H1 (cell line): ENCODE measurements around the gene UNC13C. TPM values are rescaled to one million over a fixed set of nuclear protein-coding genes. Genes with fewer than 3 reads are reported as not detected.

ENCODE experiments used
- EZH2 ChIP-seq: fragments of 200-600 bp; sonication (generic); IDR thresholded peaks from 2 replicates; pipeline ENCODE4 v1.7.1; 2012; ENCODE audit warnings: low read depth, mild to moderate bottlenecking, moderate library complexity, low read length, inconsistent platforms; ENCODE audit not compliant: severe bottlenecking
- SIX5 ChIP-seq: IDR thresholded peaks from 2 replicates; pipeline ENCODE4 v1.6.1; 2011; ENCODE audit warnings: mild to moderate bottlenecking, low read depth, low read length
- polyA plus RNA-seq, 7 experiments: library from polyadenylated mRNA; depleted of rRNA in 3 of 7; stranded (reverse) in 5 of 7; unstranded in 2 of 7; fragments of >200 nt in 5 of 7; fragments of 200-250 nt in 2 of 7; gene quantifications; 1 replicate in 5 of 7; 2 replicates in 1 of 7; 4 replicates in 1 of 7; pipeline versions ENCODE4 v1.2.1 to v1.2.3, GENCODE V29; 2011 to 2013; ENCODE audit warnings: missing spikeins in 2 of 7, mixed read lengths in 2 of 7
- total RNA-seq: library from RNA; stranded (reverse); fragmentation: NEBNext Ultra II Directional; extraction: Animal tissue kit (Norgen Biotek cat#: 25700); gene quantifications from 2 replicates; pipeline ENCODE4 v1.2.1, GENCODE V29; 2021

Gene UNC13C
- total and polyA plus RNA-seq, 2 of the 8 experiments (the other 6 are each of a cell fraction or from before 2014, with no cell fraction given), result 0.02 to 0.13 TPM

GRCh38 chr15:54605556-54605955 is 627.3 kb downstream of the UNC13C start (continued):
- TF ChIP-seq SIX5 (no peak), EZH2 (no peak)
